ENCODE results near the gene AUTS2. TPM values are rescaled to one million over a fixed set of nuclear protein-coding genes. Genes with fewer than 3 reads are reported as not detected.

AUTS2 gene
- total and polyA plus RNA-seq, 4 donors = 4.9 to 24.4 (median 7.0) TPM

DNA sequence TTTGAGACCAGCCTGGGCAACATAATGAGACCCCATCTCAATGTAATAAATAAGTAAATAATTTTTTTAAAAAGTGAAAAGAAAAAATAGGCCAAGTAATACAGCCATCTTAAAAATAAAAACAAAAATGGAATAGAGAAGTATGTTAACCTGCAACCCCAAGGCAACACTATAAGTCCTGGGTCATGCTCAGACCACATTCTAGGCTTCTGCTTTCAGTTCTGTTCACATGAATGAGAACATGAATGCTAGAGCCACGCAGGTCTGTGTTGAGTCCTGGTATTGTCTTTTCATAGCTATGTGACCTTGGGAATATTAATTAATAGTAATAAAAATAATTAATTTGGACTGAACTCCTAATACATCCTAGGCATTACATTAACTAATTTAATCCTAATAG lies 284.0 kb downstream of the AUTS2 start:
- TF ChIP-seq, protein P1, sequence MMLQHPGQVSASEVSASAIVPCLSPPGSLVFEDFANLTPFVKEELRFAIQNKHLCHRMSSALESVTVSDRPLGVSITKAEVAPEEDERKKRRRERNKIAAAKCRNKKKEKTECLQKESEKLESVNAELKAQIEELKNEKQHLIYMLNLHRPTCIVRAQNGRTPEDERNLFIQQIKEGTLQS (IDR thresholded peaks at IDR 0.05) = no peak
- TF ChIP-seq TAF1 (conservative IDR thresholded peaks at IDR 0.05) (no peak), EGR1 (IDR thresholded peaks at IDR 0.05; ENCODE audit: low read depth in 2 of 2) (no peak), HNF4G (IDR thresholded peaks at IDR 0.05) (no peak), RXRA (IDR thresholded peaks at IDR 0.05) (no peak), YY1 (IDR thresholded peaks at IDR 0.05) (no peak), SP1 (IDR thresholded peaks at IDR 0.05) (no peak), HNF4A (conservative IDR thresholded peaks at IDR 0.05) (no peak)
- TF ChIP-seq, protein P2, sequence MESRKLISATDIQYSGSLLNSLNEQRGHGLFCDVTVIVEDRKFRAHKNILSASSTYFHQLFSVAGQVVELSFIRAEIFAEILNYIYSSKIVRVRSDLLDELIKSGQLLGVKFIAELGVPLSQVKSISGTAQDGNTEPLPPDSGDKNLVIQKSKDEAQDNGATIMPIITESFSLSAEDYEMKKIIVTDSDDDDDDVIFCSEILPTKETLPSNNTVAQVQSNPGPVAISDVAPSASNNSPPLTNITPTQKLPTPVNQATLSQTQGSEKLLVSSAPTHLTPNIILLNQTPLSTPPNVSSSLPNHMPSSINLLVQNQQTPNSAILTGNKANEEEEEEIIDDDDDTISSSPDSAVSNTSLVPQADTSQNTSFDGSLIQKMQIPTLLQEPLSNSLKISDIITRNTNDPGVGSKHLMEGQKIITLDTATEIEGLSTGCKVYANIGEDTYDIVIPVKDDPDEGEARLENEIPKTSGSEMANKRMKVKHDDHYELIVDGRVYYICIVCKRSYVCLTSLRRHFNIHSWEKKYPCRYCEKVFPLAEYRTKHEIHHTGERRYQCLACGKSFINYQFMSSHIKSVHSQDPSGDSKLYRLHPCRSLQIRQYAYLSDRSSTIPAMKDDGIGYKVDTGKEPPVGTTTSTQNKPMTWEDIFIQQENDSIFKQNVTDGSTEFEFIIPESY (IDR thresholded peaks at IDR 0.05) = no peak
- TF ChIP-seq, protein P3, sequence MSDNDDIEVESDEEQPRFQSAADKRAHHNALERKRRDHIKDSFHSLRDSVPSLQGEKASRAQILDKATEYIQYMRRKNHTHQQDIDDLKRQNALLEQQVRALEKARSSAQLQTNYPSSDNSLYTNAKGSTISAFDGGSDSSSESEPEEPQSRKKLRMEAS (IDR thresholded peaks at IDR 0.05) = no peak
- TF ChIP-seq, protein P4, sequence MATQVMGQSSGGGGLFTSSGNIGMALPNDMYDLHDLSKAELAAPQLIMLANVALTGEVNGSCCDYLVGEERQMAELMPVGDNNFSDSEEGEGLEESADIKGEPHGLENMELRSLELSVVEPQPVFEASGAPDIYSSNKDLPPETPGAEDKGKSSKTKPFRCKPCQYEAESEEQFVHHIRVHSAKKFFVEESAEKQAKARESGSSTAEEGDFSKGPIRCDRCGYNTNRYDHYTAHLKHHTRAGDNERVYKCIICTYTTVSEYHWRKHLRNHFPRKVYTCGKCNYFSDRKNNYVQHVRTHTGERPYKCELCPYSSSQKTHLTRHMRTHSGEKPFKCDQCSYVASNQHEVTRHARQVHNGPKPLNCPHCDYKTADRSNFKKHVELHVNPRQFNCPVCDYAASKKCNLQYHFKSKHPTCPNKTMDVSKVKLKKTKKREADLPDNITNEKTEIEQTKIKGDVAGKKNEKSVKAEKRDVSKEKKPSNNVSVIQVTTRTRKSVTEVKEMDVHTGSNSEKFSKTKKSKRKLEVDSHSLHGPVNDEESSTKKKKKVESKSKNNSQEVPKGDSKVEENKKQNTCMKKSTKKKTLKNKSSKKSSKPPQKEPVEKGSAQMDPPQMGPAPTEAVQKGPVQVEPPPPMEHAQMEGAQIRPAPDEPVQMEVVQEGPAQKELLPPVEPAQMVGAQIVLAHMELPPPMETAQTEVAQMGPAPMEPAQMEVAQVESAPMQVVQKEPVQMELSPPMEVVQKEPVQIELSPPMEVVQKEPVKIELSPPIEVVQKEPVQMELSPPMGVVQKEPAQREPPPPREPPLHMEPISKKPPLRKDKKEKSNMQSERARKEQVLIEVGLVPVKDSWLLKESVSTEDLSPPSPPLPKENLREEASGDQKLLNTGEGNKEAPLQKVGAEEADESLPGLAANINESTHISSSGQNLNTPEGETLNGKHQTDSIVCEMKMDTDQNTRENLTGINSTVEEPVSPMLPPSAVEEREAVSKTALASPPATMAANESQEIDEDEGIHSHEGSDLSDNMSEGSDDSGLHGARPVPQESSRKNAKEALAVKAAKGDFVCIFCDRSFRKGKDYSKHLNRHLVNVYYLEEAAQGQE (IDR thresholded peaks at IDR 0.05) = no peak
- Histone ChIP-seq H3K36me3 (ENCODE audit: control insufficient read depth in 4 of 4, insufficient read depth in 3 of 4, low read depth in 1 of 4, low read length in 3 of 4) (no peaks in the 10 kb centered on the region), H3K27me3 (ENCODE audit: control insufficient read depth in 4 of 4, insufficient read depth in 4 of 4, low read length in 3 of 4) (no peaks in the 10 kb centered on the region), H3K4me3 (ENCODE audit: low read depth in 1 of 3, low read length in 3 of 3) (no peak overlapping the region), H3K4me1 (ENCODE audit: control insufficient read depth in 4 of 4, insufficient read depth in 4 of 4, low read length in 3 of 4) (no peaks in the 10 kb centered on the region), H3K27ac (ENCODE audit: low read depth in 1 of 2, low read length in 2 of 2) (no peak overlapping the region), H3K9ac (ENCODE audit: low read depth in 1 of 2, low read length in 2 of 2) (no peak overlapping the region), H3K9me3 (ENCODE audit: control insufficient read depth in 4 of 4, low read length in 3 of 4) (no peaks in the 10 kb centered on the region)
- DNase-seq (ENCODE audit: low spot score) = no peak
- 85% methylated on average over 1 of the region's 1 CpG for WGBS

DNA sequence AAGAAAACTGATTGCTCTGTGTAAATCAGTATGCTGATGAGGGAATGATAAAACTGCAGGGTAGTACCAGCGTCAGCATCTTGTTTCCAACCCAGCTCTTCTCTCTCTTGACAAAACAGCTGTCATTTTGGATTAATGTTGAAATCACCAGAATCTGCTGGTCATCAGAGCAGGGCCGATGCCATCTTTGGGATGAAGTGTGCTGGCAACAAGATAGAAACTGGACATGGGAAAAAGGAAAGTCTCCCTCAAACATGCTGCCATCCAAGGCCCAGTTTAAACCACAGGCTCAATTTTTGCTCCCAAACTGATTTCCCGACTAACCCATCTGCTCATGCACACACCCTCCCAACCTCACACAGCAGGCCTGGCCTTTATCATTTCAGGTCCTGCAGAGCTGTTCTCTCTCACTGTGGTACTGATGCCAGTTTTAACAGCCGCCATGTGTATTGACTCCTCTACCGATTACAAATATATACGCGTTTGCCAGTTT lies 285.2 kb downstream of the AUTS2 start:
- no peak for DNase-seq (ENCODE audit: low spot score)
- no peak for TF ChIP-seq YY1 (IDR thresholded peaks at IDR 0.05)
- no peak for TF ChIP-seq HNF4G (IDR thresholded peaks at IDR 0.05)
- TF ChIP-seq, protein P3 (IDR thresholded peaks at IDR 0.05) = no peak
- TF ChIP-seq RAD21 (IDR thresholded peaks at IDR 0.05) = no peak
- Histone ChIP-seq H3K4me1 (ENCODE audit: control insufficient read depth in 4 of 4, insufficient read depth in 4 of 4, low read length in 3 of 4) (no peaks in the 10 kb centered on the region), H3K9me3 (ENCODE audit: control insufficient read depth in 4 of 4, low read length in 3 of 4) (no peaks in the 10 kb centered on the region), H3K36me3 (ENCODE audit: control insufficient read depth in 4 of 4, insufficient read depth in 3 of 4, low read depth in 1 of 4, low read length in 3 of 4) (no peaks in the 10 kb centered on the region), H3K27me3 (ENCODE audit: control insufficient read depth in 4 of 4, insufficient read depth in 4 of 4, low read length in 3 of 4) (no peaks in the 10 kb centered on the region), H3K9ac (ENCODE audit: low read depth in 1 of 2, low read length in 2 of 2) (no peak overlapping the region), H3K4me3 (ENCODE audit: low read depth in 1 of 3, low read length in 3 of 3) (no peak overlapping the region), H3K27ac (ENCODE audit: low read depth in 1 of 2, low read length in 2 of 2) (no peak overlapping the region)
- WGBS = 92% methylated on average over 7 of the region's 7 CpGs
